GM18858 (cell line): ENCODE measurements around the gene ADCK1.
"Not testable (repeated sequence)": the region's sequence is repeated elsewhere in the genome, so short reads cannot be mapped to it uniquely, and the experiment has no call there.

Experiments
- ATAC-seq: cut with Tn5 transposase; IDR thresholded peaks from one replicate; pipeline ENCODE4 v1.9.1; 2021; ENCODE audit not compliant: unreplicated experiment

The ADCK1 gene

DNA sequence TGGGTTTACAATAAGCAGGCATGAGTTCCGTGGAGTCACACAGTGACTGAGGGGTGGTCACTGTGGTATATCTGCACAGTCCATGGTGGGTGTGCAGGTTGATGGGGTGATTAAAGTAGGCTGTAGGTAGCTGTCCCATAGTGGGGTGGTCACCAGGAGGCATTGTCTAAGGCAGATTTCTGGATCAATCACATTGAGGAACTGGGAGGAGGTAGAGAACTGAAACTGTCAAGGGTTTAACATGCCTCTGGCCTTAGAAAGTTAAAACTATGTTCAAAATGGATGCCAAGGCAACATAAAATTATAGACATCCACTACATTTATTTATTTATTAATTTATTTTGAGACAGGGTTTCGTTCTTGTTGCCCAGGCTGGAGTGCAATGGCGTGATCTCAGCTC is 8.3 kb downstream of the ADCK1 start:
- ATAC-seq = no peak

- no peak for ATAC-seq
Measured at GRCh38 chr14:77809011-77809410, 9.1 kb downstream of the ADCK1 start.

DNA sequence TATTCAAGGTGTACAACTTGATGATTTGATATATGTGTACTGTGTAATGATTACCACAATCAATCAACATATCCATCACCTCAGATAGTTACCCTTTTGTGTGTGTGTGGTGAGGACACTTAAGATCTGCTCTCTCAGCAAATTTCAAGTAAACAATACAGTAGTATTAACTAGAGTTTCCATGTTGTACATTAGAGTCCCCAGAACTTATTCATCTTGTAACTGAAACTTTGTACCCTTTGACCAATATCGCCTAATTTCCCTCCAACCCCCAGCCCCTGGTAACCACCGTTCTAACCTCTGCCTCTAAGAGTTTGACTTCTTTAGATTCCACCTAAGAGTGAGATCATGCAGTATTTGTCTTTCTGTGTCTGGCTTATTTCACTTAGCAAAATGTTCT is 12.1 kb downstream of the ADCK1 start:
- peak; percentile 89 for ATAC-seq

DNA sequence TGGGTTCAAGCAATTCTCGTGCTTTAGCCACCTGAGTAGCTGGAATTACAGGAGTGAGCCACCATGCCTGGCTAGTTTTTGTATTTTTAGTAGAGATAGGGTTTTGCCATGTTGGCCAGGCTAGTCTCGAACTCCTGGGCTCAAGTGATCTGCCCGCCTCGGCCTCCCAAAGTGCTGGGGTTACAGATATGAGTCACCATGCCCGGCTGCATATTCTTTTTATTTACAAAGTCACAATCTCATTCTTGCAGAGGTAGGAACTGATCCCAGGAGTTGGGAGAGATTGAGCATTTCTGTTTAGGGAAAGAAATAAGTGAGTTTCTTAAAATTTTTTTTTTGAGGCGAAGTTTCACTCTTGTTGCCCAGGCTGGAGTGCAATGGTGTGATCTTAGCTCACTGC is 12.8 kb downstream of the ADCK1 start:
- ATAC-seq = not testable (repeated sequence)

DNA sequence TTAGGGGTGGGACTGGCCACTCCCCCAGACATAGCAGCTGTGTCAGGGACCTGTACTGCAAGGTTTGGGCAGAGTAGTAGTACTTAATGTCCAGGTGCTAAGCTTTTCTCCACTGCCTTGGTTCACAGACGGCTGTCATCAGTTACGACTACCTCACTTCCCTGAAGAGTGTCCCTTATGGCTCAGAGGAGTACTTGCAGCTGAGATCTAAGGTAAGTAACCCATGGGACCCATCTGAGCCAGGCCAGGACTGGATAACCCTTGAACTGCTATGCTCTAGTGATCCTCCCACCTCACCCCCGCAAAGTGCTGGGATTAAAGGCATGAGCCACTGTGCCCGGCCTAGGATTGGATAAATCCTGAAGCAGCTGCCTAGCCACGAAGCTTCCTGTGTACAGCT is 22.4 kb downstream of the ADCK1 start:
- no peak for ATAC-seq

GRCh38 chr14:77822741-77823140 is 22.8 kb downstream of the ADCK1 start:
- no peak for ATAC-seq

DNA sequence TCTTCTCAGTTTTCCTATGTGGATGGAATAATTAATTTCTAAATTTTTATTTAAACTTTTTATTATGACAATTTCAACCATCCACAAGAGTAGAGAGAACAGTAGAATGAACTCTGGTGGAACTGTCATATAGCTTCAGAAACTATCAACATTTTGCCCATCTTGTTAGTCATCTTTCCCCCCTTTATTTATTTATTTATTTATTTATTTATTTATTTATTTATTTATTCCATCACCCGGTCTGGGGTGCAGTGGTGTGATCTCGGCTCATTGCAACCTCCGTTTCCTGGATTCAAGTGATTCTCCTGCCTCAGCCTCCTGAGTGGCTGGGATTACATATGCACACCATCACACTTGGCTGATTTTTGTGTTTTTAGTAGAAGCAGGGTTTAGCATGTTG is 23.5 kb downstream of the ADCK1 start:
- ATAC-seq = no peak

DNA sequence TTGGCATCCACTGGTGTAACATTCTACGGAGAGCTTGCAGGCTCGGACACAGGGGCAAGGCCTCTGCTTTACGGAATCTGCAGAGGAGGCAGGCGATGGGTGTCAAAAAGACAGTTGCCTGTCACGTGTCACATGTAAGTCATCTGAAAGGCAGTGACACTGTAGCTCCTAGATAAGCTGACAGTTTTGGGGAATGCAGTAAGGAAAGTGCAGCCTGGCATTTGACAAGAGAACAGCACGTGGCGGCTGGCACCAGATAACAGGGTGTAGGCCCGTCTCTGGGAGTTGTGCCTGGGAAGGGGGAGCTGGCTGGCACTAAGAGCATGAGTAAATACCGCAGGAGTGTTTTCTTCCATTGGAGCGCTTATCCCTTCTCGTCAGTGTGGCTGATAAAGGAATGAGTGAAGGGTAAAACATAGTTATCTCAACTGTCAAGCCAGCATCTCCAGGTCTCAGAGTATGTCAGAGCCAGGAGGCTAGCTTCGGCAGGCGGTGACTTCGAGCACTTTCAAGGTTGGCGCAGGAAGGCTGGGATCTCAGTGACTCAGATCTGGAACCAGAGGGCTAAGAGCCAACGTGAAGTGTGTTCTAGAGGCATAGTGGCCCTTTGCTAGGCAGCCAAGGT is 26.1 kb downstream of the ADCK1 start:
- ATAC-seq = no peak

DNA sequence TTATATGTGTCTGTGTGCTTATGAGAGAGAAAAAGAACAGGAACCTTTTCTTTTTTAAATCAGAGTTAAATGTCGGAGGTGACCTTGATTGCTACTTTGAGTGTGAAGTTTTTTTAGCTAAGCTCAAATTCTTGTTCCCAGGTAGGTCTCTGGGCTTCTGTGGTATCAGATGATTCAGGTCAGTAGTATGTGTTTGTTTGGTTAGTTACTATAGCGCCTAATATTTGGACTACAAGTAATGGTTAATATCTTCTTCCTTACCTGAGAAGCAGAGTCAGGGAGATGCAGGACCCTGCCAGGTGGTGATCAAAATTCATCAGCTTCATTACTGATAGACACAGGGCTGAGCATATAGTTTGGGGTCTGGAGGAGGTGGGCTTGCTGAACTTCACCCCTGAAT is 30.8 kb downstream of the ADCK1 start:
- no peak for ATAC-seq

GRCh38 chr14:77832297-77832696 is 32.4 kb downstream of the ADCK1 start:
- no peak for ATAC-seq

DNA sequence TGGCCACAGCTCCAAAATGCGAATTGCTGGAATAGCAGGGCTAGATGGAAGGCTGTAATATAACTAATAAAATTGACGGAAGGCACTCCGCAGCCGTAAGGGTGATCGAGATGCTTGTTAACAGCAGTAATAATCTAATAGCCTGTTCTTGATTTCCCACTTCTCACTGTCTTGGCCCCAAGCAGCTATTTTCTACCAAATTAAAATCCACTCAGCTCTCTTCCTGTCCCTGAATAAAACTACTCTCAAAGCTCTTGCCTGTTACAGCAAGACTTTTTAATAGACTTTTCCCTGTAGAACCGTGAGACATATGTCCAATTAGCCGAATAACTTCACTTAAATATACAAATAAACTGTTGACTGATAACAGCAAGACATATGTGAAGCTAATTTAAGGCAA is 38.0 kb downstream of the ADCK1 start:
- no peak for ATAC-seq

DNA sequence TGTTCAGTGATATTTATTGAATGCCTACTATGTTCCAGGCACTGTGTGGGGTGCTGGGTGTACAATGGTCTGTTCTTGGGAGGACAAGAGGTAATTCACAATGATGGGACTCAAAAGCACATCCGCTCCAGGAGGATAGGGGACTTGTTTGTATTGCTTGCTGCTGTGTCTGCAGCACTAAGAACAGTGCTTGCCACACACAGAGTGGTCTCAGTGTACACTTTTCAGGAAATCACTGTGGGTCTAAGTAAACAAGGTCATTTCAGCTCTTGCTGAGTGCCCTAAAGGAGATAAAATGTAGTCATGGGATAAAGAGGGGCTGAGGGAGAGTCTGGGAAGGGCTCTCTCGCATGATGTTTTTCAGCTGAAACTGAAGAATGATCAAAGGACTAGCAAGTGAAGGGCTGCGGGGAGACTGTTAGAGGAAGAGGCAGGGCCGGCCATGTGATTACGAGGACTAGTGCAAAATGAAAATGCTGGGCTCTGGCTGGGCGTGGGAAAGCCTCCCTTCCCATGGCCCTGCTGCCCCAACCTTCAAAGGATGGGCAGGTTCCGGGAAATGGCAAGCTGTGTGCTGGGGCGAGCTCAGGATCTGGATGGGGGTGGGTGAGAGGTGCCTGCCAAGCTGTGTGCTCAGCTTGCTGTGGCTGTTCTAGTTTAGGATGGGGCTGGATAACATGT is 39.1 kb downstream of the ADCK1 start:
- ATAC-seq = no peak

- ATAC-seq = no peak
Measured at GRCh38 chr14:77843195-77843594, 43.3 kb downstream of the ADCK1 start.

- no peak for ATAC-seq
Measured at GRCh38 chr14:77843651-77844050, 43.7 kb downstream of the ADCK1 start.

DNA sequence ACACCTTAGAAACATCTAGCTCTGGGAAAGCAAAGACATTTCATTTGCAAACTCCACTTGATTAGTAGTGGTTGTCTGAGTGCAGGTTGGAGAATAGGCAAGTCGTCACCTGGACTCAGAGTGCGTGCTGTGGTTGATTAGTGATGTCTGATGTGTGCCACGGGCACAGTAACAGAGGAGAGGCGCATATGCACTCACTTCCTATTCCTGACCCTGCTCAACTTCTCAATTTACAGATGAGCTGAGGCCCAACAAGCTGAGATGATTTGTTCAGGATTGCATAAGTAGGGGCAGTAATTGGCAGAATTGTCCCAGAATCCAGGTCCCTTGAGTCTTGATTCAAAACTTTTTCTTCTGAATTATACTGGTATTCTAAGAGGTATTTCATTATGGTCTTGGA is 44.9 kb downstream of the ADCK1 start:
- ATAC-seq = no peak

- no peak for ATAC-seq
Measured at GRCh38 chr14:77848031-77848430, 48.1 kb downstream of the ADCK1 start.

GRCh38 chr14:77849711-77850110 is 49.8 kb downstream of the ADCK1 start:
- no peak for ATAC-seq

DNA sequence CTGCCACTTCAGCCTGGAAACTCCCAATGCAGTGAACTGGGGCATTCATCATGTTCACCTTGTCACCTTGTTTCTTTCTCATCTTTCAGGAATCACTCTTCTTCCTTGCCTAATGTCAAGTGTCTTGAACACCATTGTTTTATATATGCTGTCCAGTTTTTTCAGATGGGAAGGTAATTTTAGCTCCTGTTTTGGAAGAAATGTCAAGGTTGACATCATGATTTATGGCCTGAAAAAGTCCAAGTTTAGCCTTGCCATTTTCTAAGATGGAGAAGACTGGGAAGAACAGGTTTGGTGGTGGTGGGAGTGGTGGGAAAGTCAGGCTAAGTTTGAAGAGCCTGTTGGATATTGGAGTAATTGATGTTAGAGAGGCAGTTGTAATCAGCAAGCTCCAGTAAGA is 54.0 kb downstream of the ADCK1 start:
- ATAC-seq = no peak

DNA sequence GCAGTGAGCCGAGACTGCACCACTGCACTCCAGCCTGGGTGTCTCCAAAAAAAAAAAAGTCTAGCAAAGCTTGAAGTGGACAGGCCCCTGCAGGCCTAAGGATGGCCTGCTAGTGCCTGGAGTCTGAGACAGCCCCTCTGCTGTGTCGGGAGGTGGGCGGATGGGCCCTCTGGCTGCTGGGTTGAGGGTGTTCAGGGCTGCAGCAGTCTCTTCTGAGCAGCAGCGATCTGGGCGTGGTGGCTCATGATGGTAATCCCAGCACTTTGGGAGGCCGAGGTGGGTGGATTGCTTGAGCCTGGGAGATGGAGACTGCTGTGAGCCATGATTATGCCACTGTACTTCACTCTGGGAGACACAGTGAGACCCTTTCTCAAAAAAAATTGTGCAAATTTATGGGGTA is 57.0 kb downstream of the ADCK1 start:
- no peak for ATAC-seq

DNA sequence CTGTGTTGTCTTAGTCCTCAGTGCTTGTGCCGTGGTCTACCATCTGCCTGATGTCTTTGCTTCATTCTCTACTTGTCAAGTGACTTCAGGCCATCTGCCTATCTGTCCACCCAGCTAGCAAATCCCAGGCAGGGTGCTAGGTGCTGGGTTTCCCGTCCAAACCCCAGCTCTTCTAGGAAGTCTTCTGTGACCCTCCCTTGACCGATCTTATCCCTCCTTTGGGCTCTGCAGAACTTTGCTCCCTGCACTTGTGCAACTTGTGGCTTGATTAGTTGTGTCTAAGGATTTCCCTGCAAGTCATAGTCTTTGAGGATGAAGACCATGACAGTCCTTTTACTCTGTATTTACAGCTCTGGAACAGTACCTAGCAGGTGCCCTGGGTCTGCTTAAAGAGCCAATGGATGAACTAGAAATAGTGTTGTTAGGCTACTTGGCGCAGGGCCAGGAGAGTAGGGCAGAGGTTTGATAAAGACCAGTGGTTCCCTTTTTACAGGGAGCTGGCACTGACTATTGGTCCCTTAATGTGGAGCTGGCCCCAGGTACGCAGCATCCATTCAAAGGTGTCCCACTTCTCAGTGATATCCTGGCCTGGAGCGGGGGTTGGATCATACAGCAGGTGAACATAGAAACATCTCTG is 60.1 kb downstream of the ADCK1 start:
- no peak for ATAC-seq

DNA sequence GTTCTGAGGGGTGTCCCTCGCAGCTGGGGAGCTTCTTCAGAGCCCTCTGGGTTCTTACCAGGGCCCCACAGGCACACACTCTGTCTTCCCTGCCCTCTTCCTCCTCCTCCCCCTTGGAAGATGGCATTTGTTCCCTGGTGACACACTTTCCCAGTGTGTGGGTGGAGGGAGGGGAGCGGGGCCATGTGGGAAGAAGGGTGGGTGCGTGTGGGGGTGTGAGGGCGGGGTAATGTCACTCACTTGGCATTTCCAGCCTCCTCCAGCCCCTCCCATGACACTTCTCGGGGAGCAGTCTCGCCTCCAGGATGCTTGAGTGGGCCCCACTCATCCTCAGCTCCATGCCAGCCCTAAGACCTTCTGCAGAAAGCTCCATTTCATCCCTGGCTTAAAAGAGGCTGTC is 61.3 kb downstream of the ADCK1 start:
- ATAC-seq = no peak

DNA sequence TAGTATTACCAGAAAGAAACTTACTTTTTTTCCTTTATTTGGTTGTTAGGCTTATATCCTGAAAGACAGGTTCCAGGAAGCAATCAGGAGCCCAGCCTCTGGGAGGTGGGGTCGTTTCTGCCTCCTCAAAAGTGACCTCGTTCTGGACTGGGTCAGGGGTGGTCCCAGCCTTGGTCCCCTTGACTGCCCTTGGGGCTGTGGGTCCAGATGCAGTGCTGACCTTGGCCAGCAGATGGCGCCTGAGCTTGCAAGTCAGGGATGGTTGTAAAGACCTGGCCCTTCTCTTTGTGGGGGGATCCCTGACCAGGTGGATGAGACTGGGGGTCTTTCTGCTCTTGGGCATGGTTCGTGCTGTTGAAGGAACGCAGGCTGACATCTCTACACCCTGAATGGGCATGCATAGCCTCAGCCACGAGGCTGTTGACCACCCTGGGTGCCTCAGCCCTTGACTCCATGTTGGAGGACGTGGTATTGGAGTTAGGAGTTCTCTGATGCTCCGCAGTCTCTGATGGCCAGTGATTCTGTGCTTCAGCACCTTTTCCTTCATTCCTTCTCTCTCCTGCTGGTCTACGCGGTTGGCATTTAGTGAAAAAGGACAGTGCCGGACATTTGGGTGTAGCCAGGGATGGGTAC is 62.4 kb downstream of the ADCK1 start:
- ATAC-seq = peak; percentile 47
